Measurements from ENCODE around the gene TRIM71.

DNA sequence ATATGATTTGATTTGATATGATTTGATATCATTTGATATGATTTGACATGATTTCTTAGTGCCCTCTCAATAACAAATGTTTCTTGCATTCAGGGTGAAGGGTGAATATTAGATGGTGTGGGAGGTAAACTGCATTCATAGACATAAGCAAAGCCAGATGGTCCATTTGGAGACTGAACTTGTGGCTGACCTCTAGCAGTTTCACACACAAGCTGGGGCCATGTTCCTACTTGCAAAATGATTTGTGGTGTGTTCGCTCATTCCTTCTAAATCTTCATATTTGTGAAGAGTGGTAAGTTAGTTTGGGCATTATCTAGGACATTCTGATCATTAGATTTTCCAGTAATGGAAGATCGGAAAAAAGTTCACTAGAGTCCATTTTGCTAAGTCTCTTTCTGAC lies 93.2 kb downstream of the TRIM71 start:
- TF ChIP-seq, protein P1, sequence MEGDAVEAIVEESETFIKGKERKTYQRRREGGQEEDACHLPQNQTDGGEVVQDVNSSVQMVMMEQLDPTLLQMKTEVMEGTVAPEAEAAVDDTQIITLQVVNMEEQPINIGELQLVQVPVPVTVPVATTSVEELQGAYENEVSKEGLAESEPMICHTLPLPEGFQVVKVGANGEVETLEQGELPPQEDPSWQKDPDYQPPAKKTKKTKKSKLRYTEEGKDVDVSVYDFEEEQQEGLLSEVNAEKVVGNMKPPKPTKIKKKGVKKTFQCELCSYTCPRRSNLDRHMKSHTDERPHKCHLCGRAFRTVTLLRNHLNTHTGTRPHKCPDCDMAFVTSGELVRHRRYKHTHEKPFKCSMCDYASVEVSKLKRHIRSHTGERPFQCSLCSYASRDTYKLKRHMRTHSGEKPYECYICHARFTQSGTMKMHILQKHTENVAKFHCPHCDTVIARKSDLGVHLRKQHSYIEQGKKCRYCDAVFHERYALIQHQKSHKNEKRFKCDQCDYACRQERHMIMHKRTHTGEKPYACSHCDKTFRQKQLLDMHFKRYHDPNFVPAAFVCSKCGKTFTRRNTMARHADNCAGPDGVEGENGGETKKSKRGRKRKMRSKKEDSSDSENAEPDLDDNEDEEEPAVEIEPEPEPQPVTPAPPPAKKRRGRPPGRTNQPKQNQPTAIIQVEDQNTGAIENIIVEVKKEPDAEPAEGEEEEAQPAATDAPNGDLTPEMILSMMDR (IDR thresholded peaks at IDR 0.05) = no peak
- TF ChIP-seq POLR2A (IDR thresholded peaks at IDR 0.05) = no peak

Data from Peyer's patch (tissue), 4 donors.